ENCODE data around the gene WDR82. TPM values are rescaled to one million over a fixed set of nuclear protein-coding genes. Genes with fewer than 3 reads are reported as not detected.

WDR82 gene
- polyA plus RNA-seq, 5 donors, result 96.6 to 114 (median 106) TPM

DNA sequence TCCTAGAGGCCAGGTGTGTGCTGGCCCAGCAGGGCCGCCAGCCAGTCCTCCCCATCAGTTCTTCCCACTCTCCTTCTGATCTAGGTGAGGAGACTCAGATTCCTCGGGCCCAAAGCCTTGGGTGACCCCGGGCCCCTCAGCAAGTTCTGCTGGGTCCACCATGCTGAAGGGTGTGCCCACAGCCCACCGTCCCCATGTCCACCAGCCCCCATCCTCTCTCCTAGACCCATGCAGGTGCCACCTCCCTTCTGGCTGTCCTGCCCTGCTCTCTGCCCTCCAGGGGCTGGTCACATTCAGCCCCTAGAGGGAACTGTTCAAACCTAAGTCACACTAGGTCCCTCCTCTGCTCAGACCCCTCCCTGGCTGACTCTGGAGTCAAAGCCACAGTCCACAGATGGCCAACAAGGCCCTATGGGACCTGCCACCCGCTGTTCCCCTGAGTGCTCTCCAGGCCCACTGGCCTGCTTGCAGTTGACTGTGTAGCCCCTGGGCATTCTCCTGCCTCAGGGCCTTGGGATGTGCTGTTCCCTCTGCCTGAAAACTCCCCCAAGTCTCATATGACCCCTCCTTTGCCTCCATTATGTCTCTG lies 52.1 kb downstream of the WDR82 start:
- no peak for DNase-seq

DNA sequence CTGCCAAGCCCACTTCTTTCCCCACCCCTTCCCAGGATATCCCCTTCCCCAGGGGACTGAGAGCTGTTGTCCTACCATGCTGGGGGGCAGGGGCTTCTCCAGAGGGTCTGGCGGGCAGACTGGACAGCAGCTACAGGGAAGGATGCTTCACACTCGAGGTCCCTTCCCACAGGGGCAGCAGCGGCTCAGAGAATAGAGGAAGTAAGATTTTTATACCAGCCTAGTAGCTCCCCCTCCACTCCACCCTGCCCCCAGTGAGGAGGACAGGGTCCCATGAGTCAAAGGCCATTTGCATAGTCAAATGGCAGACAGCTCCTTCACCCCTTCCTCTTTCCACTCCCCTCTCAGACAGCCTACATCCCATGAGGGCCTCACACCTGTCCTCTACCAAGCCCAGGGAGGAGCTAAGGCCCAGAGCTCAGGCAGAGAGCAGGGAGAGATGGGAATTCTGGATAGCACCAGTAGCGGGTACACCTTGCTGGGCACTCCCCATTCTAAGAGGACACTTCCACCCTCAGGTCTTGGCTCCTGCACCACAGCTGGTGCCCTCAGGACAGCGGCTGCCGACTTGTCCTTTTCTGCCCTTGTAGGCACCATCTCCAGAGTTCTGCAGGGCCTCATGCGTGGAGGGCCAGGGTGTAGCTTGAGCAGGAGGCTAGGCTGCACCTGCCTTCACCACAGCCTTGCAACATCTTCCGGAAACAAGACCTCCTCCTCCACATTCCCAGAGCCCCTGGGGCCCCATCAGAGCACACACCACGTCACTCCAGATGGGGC lies 52.8 kb downstream of the WDR82 start, which contains the start of gene TLR9:
TSS of gene TLR9 (minus strand) at position 194 of the 777 bp plus-strand sequence. CDS start at position 78, 116 bp downstream.
- no peak for DNase-seq

DNA sequence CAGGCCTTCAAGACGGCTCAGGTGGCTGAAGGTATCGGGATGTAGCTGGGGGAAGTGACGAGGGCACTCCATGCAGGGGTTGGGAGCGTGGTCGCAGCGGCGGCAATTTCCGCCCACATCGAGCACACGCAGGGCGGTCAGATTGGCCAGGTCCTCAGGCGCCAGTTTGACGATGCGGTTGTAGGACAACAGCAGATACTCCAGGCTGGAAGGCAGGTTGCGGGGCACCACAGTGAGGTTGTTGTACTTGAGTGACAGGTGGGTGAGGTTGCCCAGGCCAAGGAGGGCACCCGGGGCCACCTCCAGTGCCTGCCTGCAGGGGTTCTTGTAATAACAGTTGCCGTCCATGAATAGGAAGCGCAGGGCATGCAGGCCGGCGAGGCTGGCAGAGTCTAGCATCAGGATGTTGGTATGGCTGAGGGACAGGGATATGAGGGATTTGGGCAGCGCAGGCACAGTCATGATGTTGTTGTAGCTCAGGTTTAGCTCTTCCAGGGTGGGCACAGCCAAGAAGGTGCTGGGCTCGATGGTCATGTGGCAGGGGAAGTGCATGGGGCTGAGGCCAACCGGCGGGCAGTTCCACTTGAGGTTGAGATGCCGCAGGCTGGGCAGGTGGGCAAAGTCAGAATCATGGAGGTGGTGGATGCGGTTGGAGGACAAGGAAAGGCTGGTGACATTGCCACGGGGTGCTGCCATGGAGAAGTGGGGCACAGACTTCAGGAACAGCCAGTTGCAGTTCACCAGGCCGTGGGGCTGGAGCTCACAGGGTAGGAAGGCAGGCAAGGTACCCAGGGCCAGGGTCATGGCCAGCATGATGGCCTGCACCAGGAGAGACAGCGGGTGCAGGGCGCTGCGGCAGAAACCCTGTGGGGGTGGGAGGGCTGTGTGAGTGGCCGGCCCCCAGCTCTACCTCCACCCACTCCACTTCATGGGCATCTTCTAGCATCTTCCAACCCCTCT lies 54.7 kb downstream of the WDR82 start:
- no peak for DNase-seq

DNA sequence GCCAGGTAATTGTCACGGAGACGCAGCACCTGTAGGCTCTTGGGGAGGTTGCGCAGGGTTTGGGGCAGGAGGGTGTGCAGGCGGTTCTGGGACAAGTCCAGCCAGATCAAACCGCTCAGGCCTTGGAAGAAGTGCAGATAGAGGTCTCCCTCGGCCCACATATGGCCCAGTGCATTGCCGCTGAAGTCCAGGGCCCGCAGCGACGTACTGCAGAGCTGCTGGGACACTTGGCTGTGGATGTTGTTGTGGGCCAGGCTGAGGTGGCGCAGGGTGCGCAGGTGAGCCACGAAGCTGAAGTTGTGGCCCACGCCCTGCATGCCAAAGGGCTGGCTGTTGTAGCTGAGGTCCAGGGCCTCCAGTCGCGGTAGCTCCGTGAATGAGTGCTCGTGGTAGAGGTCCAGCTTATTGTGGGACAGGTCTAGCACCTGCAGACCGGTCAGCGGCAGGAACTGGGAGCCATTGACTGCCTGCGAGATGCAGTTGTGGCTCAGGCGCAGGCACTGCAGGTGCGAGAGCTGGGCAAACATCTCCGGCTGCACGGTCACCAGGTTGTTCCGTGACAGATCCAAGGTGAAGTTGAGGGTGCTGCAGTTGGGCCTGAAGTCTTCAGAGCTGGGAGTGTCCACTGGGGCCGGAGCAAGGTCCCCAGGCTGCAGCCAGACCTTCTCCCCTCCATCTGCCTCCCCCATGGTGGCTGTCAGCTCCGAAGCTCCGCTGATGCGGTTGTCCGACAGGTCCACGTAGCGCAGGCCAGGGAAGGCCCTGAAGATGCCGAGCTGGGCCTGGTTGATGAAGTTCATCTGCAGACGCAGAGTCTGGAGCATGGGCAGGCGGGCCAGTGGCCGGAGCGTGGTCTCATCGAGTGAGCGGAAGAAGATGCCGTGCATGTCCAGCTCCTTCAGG lies 55.9 kb downstream of the WDR82 start:
- DNase-seq, result no peak

DNA sequence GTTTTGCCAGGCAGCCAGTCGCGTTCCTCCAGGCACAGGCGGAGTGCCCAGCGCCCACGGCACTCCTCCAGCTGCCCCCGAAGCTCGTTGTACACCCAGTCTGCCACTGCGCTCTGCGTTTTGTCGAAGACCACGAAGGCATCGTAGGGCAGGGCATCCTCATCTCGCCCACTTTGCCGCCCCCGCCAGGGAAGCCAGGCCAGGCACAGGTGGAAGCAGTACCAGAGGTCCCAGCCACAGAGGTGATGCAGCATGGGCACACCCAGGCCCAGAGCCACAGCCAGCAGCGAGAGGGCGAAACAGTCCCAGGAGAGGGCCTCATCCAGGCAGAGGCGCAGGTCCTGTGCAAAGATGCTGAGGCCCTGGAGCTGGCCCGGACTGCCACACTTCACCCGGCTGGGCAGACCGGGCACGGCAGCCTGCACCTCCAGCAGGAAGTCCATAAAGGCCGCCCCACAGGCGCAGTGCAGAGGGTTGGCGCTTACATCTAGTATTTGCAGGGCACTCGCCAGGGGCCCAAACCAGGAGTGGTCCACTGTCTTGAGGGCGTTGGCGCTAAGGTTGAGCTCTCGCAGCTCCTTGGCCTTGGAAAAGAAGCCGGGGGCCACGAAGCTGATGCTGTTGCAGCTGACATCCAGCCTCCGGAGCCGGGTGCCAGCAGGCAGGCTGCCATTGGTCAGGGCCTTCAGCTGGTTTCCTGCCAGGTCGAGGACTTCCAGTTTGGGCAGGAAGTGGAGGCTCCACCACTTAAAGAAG lies 56.7 kb downstream of the WDR82 start:
- no peak for DNase-seq

DNA sequence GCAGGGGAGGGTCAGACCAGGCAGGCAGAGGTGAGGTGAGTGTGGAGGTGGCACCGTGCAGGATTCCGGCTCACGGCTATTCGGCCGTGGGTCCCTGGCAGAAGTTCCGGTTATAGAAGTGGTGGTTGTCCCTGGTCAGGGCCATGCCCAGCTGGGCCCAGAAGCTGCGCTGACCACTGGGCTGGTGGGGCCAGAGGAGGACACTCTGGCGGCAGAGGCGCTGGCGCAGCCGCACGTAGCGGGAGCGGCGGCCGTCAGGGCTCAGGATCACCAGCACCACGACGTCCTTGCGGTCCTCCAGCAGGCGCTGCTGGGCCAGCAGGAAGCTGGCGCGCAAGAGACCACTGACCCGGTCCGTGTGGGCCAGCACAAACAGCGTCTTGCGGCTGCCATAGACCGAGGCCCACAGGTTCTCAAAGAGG lies 57.3 kb downstream of the WDR82 start:
- no peak for DNase-seq

DNA sequence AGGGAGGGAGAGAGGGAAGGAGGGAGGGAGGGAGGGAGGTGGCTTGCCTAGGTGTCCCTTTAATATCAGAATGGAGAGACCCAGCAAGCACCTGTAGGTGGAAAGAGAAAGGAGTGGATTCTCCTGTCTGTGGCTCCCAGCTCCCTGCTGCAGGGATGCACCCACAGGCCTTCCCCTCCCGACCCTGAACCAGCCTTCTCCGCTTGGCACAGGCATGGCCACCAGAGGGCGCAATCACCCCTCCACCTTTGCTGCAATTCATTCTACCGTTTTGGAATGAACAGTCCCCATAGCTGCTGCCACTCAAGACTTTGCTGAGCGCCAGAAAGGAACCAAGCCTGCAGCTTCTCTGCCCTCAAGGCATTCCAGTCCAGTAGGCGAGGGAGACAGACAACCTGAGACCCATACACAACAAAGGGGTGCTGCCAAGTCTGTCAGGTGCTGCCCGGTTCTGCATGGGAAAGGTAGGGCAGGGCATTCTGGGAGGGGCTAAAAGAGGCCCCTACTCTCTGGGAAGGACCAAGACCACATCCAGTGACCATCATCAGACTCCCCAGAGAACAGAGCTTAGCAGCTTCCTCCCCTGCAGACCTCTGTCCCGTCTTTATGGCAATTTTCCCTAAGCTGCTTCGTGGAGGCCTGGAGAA lies 57.9 kb downstream of the WDR82 start:
- peak; percentile 64 to 74 for DNase-seq

DNA sequence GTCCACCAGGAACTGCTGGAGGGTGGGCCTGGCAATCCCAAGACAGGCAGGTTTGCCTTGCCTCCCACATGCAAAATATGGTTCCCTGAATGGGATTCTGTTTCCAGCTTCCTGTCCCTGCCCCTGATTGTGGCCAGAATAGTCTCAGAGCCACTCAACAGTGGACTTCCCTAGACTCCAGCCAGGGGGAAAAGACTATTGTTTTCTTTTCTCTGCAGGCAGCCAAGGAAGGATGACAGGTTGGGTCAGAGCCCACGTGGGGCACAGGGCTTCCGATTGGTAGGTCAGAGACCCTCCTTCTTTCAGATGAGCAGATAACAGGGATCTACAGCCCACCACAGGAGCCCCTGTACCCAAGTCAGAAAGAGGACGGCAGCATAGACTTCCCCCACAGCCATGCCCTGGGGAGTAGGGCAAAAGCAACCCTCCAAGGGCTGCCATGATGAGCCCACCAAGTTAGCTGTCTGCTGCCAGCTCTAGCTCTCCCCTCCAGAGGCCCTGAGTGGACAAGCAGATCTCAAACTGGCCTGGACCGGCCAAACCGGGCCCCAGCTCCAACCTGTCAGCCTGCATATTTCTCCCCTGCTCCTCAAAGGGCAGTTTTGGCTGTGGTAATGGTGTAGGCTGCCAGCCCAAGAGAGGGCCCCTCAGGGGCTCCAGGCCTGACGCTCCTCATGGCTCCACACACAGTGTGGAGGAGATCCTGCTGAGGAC lies 59.4 kb downstream of the WDR82 start:
- DNase-seq, result peak in 1 of 2 donors; percentile 63

DNA sequence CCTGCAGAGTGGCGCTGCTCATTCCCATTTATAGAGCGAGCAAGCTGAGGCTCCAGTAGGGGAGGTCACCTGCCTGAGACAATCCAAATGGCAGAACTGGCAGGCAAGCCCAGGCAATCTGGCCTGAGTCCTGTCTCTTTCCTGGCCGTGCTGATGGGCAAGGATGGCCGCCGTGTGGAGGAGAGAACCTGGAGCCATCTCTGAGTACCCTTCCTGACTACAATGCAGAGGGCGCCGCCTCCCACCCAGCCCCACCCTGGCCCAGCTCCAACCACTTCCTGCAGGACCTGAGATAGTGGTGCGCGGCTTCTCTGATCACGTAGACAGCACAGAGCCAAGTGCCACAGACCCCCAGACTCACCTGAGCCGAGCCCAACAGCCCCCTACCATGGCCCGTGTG lies 60.0 kb downstream of the WDR82 start:
- no peak for DNase-seq

DNA sequence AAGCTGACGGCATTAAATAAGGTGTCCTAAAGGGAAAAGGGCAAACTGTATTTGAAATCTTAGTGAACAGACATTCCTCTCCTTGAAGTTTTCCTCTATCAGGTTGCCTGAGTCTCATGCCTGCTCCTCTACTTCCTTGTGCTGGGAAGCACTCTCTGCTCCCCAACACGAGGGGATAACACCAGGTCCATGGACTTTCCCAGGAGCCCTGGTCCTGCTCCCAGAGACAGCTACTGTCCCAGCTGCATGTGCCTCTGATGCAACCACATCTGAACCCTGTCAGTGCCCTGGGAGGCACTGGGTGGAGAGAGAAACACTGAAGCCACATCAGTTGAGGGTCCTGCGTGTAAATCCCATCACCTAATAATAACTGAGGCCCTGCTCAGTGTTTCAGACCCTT lies 60.4 kb downstream of the WDR82 start:
- DNase-seq, result no peak

DNA sequence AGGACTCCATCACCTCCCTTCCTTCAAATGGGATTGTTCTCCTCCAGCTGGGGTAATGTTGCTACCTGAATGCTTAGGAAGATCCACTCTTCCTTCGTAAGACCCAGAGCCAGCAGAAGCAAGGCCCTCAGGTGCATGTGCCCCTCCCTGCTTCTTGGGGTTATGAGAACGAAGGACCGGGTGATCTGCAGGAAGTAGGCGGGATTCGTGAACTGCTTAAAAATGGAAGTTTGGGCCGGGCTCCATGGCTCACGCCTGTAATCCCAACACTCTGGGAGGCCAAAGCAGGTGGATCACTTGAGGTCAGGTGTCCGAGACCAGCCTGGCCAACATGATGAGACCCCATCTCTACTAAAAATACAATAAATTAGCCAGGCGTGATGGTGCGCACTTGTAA lies 61.0 kb downstream of the WDR82 start:
- DNase-seq, result no peak

DNA sequence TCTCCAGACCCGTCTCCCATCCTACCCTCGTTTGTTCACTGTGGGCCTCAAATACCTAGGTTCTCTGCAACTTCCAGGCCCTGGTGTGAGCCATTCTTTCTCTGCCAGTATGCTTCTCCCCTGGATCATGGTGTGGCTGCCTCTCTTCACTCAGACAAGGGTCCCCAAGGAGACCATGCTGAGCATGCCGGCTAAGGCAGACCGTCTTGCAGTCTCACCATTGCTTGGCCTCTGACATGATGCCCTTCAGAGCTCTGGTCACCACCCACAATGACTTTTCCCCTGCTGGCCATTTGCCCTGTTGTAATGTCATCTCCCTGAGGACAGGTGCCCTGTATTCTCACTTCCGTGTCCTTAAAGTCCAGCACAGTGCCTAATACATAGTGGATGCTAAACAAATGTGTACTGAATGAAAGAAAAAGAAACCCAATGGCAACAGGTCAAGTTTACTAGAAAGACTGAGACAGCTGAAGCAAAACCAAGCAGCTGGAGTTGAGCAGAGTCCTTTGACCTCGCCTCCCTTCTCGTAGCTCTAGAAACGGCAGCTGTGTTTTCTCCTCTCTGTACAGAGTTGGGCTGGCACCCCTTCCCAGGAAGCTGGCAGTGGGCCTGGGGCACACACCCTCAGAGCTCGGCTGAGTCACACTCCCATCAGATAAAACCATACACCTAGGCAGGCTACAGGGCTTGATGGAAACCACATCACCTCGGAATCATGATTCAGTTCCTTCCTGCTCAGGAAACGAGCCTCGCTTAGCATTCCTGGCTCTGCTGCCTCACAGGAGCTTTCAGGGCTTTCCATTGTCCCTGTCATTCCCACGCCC lies 61.7 kb downstream of the WDR82 start:
- DNase-seq, result no peak

DNA sequence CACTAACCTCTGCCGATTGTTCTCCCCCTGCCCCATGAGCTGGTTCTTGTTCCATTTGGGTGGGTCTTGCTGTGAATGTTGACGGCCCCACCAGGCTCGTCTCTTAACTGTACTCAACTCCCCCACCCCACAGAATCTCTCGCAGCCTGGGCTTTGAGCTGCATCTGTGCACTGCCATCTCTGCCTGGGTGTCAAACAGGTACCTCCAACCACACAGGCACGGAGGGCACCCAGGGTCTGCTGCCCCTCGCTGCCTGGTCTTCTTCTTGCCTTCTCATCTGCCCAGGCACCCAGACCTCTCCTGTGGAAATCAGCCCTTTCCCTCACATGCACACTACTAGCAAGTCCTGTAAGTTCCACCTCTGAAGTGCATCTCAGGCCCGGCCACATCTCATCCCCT lies 63.1 kb downstream of the WDR82 start:
- no peak for DNase-seq

DNA sequence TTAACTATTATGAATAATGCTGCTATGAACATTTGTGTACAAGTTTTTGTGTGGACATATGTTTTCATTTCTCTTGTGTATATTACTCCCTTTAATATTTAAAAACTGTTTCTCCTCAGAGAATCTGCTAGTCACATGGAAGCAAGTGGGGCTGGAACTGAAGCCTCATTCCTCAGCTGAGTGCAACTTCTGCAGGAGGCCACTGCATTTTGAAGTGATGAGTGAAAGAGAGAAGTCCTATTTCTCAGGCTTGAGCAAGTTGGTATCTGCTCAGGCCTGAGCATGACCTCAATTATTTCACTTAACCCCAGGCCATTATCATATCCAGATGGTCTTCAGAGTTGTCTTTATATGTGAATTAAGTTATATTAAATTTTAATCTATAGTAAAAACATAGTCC lies 64.5 kb downstream of the WDR82 start:
- no peak for DNase-seq

DNA sequence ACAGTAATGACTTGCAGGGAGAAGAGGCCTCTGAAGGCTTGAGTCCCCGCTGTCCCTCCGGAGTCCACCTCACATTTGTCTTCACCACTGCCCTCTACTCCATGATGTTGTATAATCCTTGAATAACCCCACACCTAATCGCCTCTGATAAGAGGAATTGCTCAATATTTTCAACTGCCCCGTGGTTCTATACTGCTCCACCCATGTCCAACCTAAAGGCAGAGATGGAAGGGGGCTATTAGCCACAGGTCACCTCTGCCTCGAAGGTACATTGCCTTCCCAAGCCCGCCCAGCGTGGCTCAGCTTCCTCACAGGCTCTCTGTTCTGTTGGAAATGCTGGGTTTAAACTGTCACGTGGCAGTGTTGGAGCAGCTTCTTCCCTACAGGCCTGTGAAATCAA lies 65.4 kb downstream of the WDR82 start:
- no peak for DNase-seq

DNA sequence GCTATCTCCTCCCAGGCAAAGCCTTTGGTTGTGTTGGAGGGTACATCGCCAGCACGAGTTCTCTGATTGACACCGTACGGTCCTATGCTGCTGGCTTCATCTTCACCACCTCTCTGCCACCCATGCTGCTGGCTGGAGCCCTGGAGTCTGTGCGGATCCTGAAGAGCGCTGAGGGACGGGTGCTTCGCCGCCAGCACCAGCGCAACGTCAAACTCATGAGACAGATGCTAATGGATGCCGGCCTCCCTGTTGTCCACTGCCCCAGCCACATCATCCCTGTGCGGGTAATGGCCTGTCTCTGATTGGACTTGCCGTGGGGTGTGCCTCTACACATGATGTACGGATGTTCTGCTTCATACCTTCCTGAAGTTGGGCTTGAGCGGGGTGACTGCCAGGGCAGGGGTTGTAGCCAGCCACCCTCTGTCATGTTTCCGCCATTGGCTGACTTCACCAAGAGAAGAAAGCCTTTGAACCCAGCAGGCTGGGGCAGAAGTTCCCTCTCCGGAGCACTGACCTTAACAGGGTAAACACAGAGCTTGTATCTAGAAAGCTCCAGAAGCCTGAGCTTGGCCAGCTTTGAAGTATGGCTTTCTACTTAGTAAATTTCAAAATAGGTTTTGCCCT lies 67.1 kb downstream of the WDR82 start:
- no peak for DNase-seq

DNA sequence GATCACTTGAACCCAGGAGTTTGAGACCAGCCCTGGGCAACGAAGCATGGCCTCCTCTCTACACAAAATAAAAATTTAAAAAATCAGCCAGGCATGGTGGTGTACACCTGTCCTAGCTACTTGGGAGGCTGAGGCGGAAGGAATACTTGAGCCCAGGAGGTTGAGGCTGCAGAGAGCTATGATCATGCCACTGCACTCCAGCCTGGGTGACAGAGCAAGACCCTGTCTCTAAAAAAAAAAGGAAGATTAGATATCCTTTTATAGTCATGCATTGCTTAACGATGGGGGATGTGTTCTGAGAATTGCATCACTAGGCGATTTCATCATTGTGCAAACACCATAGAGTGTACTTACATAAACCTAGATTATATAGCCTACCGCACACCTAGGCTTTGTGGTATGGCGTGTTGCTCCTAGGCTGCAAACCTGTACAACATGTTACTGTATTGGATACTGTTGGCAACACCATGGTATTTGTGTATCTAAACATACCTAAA lies 67.9 kb downstream of the WDR82 start:
- DNase-seq, result peak in 1 of 2 donors; percentile 55

DNA sequence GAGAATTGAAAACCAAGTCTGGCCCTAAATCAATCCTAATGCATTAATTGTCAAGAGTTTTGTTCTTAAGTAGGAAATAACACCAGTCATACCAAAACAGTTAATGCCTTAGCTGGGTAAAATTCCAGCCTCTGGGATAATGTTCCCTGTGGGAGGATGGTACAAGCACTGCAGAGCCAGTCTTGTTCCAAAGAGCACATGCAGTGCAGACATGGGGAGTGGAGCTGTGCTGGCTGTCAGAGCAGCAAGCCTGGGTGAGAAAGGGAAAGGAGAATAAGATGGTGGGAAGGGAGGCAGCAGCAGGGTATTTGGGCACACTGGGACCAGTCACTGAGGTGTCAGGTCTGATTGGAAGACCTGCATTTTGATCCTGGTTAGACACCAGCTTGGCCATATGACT lies 68.4 kb downstream of the WDR82 start:
- DNase-seq, result no peak

Data from right lung (tissue), 5 donors.